GM12891 (cell line): ENCODE data around the gene CCNQ.

ENCODE experiments used
- POLR2A ChIP-seq: IDR thresholded peaks from 2 replicates; pipeline ENCODE4 v1.6.1; 2011; ENCODE audit warnings: low read depth, low read length, control low read depth
- POLR2AphosphoS5 ChIP-seq: IDR thresholded peaks from 2 replicates; pipeline ENCODE4 v1.6.1; 2011; ENCODE audit warnings: low read depth, low read length, control low read depth
- TAF1 ChIP-seq: IDR thresholded peaks from 2 replicates; pipeline ENCODE4 v1.6.1; 2011; ENCODE audit warnings: low read depth, low read length, control low read depth

- TF ChIP-seq POLR2A (no peak), POLR2AphosphoS5 (no peak), TAF1 (no peak)
Measured at GRCh38 chrX:153599192-153600031, 473 bp upstream of the CCNQ start.
